Measurements from ENCODE around the gene ATP11A. TPM values are rescaled to one million over a fixed set of nuclear protein-coding genes. Genes with fewer than 3 reads are reported as not detected.

ATP11A gene
- total and polyA plus RNA-seq, 2 donors (not counting 3 experiments of a cell fraction or from before 2014, with no cell fraction given) = 16.5 to 88.1 TPM

GRCh38 chr13:112756967-112757758 lies 67.3 kb downstream of the ATP11A start:
- FAIRE-seq = no peak
- H3K9ac ChIP-seq (replicated peaks; ENCODE audit: extremely low read depth, insufficient read depth, low read length) = no peak overlapping the region
- no TSS peak for BruUV-seq (replicated peaks)
- ChIA-PET POLR2A (no interaction called here), CTCF (no interaction called here)
- intact Hi-C loops (cut with micrococcal nuclease) (no loop called here), dilution Hi-C loops (cut with MboI; ENCODE audit: extremely low pct_ligation_motif_present, low sequenced_read_pairs) (no loop called here)
- H3K4me2 ChIP-seq (ENCODE audit: insufficient read depth, low read length) = no peak overlapping the region
- H3K79me2 ChIP-seq (ENCODE audit: control insufficient read depth, insufficient read depth, low read length) = peaks cover 4% of the 10 kb centered on the region
- DNase-seq (ENCODE audit: low read depth, low spot score) = no peak
- TF ChIP-seq FOS (IDR thresholded peaks at IDR 0.05; ENCODE audit: borderline replicate concordance, insufficient read depth, low read length) (no peak), EZH2 (IDR thresholded peaks at IDR 0.05; ENCODE audit: borderline replicate concordance, low read depth, low read length, severe bottlenecking) (no peak), POLR2AphosphoS5 (IDR thresholded peaks at IDR 0.05; ENCODE audit: insufficient read depth, low read depth, low read length) (no peak), CTCF (IDR thresholded peaks at IDR 0.05; ENCODE audit: extremely low read depth in 1 of 2, insufficient read depth in 1 of 2, low read depth in 1 of 2, low read length in 2 of 2) (no peak), POLR2A (IDR thresholded peaks at IDR 0.05; ENCODE audit: low read depth, low read length) (no peak), JUN (IDR thresholded peaks at IDR 0.05; ENCODE audit: borderline replicate concordance, insufficient read depth, insufficient read length, low read depth) (no peak), MYC (IDR thresholded peaks at IDR 0.05; ENCODE audit: low read depth, low read length) (no peak), GATA2 (IDR thresholded peaks at IDR 0.05; ENCODE audit: insufficient read depth, insufficient read length, low read depth, low read length) (no peak)
- H3K27me3 ChIP-seq (ENCODE audit: control insufficient read depth in 2 of 2, insufficient read depth in 2 of 2, low read length in 2 of 2) = no peaks in the 10 kb centered on the region
- H3K9me1 ChIP-seq (replicated peaks; ENCODE audit: control insufficient read depth, extremely low read depth, insufficient read depth, low read length) = no peaks in the 10 kb centered on the region
- no peak overlapping the region for H3K4me3 ChIP-seq (replicated peaks in 1 of 3; ENCODE audit: insufficient read depth in 1 of 3, low read depth in 1 of 3, low read length in 3 of 3)
- peaks cover 15% of the 10 kb centered on the region for H3K4me1 ChIP-seq (ENCODE audit: control insufficient read depth, extremely low read depth, insufficient read depth, low read length)
- H3K9me3 ChIP-seq (replicated peaks; ENCODE audit: control insufficient read depth, insufficient read depth, low read length) = no peaks in the 10 kb centered on the region
- no peak overlapping the region for H3K27ac ChIP-seq (ENCODE audit: insufficient read depth, low read depth, low read length)
- H4K20me1 ChIP-seq (replicated peaks; ENCODE audit: control insufficient read depth, extremely low read depth, insufficient read depth, low read length) = no peaks in the 10 kb centered on the region
- no peak overlapping the region for H2AFZ ChIP-seq (ENCODE audit: low read depth, low read length)
- no peaks in the 10 kb centered on the region for H3K36me3 ChIP-seq (ENCODE audit: control insufficient read depth in 2 of 2, extremely low read depth in 1 of 2, insufficient read depth in 2 of 2, low read length in 2 of 2)

Data from endothelial cell of umbilical vein (primary cell).